ENCODE measurements around the gene CLRN1.

The CLRN1 gene

DNA sequence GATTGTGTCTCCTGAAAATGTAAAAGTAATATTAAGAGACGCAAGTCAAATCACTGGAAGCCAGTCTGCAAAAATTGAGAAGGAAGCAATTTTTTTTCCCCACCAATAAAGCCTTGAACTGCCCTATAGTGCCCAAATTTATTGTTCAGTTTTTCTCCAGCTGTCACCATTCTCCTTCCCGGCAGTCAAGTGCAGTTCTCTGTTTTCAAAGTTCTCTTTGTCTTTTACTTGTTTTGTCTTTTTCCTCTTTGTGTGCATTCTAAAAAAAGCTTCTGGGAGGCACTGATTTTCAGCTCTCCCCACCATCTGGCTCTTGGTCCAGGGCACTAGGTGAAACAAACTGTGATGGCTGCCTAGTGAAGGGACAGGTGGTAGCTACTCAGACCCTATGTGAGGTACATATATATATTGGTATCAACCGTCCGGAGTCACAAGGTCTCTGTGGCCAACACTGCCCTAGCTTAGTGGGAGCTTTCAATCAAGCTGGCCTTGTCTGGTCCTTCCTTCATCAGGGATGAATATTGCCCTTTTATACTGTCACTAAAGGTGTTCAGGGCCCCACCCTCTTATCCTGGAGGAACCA, 6.1 kb upstream of the CLRN1 start:
- no peak for DNase-seq (ENCODE audit: low read depth in 3 of 3, low spot score in 1 of 3)

DNA sequence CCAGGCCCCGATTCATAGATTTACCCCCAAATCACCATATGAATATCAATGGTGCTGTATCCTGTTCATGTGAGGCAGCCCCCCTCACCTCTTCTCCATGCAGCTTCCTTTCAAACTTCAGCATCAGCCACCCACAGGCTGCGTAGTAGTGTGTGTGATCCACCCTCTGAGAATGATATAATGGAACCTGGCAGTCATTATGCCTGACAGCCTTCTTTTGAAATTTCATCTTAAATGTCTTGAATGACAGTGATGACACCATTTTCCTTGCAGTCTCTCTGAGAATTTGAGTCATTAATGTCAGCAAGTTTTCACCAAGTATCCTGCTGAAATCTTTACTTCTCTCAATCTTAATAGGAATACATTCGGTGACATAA, 3.5 kb upstream of the CLRN1 start:
- DNase-seq (ENCODE audit: low read depth in 3 of 3, low spot score in 1 of 3) = no peak

DNA sequence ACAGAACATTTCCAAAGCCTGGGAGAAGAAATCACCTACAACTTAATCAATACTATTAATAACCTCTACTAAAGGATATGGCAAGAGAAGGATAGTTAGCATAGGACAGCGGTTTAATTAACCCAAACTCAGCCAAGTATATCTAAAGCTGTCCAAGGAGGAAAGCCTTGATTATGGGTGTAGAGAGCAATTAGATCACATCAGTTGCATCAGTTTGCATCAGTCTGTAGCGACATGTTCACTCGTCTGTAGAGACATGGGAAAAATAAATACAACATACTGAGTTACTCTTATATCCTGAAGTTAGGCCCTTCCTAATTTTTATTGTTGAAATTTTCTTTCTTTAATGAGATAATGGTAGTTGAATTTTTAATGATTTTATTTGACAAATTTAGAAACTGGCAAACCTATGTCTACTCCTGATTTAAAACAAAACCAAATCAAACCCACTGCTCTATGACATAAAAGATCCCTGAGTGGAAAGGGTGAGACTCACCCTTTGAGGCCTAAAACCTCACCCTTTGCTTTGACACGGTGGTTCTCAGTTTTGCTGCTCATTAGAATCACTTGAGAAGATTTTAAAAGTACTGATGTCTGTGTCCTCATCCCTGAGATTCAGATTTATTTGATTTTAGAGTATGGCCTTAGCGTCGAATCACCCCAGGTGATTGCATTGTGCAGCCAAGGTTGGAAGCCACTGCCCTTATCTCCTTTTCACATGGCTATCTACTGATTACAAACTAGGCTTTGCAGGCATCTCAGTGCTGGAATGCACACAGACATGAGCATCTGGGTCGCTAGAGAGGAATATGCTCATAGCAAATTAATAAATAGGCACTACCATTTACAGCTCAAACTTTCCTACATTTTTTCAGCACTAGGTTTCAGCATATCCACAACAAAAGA, 2.8 kb upstream of the CLRN1 start:
- no peak for DNase-seq (ENCODE audit: low read depth in 3 of 3, low spot score in 1 of 3)

DNA sequence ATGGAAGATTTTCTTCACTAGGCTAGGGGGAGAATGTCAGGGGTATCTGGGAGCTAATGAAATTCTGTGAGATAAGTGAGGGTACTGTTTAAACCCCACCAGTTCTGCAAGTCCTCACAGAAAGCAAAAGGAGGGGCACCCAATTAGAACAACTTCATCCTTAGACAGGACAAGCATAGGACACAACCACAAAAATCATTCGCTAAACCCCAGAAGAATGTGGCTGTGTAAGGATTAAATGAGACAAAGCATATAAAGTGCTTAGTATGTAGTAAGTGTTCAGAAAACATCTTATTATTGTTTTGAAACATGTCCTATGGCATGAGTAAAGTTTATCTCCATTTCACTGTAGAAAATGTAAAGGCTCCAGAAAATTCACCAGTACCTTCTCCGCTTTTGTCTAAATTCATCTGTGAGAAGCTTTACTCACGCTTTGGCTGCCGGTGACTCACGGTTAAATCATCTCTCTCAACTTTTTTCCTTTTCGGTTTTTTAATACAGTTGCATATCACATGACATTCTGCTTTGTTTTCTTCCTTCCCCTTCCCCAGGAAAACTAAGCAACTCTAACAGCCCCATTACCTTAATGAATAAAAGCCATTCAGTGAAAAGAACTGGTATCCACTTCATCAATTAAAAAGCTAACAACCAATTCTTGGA, 1.7 kb downstream of the CLRN1 start:
- DNase-seq (ENCODE audit: low read depth in 3 of 3, low spot score in 1 of 3) = no peak

DNA sequence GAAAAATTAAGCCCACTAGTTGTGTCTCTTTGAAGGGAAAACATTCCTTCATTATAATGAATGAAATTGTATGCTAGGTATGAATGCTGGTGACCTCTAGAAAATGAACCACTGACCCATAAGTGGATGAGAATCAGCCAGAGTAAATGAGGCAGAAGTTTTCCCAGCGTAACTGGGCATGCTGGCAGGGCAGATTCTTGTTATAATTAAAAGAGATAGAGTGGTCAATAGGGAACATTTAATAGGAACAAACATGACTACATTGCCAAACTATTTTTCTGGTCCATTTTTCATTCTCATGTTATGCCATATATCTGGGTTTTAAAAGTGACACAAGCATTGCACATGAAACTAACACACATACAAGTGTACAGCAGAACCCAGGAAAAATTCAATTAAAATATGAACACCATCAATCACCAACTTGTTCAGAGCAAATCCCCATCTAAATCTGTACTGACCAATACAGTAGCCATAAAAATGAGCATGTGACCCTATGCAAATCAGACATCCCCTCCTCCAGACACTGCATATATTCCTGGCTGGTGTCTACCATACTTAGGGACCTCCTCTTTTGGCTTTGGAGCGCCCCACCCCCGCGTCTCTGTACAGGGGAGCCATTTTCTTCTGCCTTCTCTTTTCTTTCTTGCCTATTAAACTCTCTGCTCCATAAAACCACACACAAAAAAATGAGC, 4.0 kb downstream of the CLRN1 start:
- no peak for DNase-seq (ENCODE audit: low read depth in 3 of 3, low spot score in 1 of 3)

DNA sequence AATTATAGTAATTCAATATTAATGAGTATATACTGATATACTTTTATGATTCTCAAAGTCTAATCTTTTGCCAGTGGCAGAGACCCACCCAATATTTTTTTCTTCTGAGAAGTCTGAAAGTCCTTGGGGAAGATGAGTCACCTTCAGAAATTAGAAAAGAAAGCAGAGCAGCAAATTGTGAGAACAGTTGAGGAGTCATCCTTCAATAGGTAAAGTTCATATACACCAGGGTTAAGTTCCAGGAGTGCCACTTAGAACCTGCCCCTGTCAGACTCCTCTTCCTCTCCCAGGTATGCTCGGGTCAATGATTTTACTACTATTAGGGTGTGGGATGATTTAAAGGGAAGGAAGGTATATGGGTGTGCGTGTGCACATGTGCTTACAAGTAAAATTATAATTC, 7.1 kb downstream of the CLRN1 start:
- DNase-seq (ENCODE audit: low read depth in 3 of 3, low spot score in 1 of 3) = no peak

DNA sequence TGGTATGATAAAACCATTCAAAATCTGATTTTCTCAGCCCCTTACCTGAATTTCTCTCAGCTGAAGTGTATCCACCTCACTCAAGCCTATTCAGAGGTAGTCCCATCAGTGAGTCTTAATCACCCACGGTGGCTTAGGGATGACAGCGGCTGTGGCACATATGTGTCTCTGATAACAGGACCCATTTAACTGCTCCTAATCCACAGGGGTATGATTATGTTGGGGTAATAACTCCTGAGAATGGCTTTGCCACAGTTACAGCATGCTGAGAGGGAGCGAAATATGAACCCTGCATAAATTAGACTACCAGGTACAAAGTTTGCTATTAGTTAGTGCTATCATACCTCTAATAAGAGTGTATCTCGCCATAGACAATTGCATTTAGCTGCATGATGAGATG, 10.6 kb downstream of the CLRN1 start:
- no peak for DNase-seq (ENCODE audit: low read depth in 3 of 3, low spot score in 1 of 3)

DNA sequence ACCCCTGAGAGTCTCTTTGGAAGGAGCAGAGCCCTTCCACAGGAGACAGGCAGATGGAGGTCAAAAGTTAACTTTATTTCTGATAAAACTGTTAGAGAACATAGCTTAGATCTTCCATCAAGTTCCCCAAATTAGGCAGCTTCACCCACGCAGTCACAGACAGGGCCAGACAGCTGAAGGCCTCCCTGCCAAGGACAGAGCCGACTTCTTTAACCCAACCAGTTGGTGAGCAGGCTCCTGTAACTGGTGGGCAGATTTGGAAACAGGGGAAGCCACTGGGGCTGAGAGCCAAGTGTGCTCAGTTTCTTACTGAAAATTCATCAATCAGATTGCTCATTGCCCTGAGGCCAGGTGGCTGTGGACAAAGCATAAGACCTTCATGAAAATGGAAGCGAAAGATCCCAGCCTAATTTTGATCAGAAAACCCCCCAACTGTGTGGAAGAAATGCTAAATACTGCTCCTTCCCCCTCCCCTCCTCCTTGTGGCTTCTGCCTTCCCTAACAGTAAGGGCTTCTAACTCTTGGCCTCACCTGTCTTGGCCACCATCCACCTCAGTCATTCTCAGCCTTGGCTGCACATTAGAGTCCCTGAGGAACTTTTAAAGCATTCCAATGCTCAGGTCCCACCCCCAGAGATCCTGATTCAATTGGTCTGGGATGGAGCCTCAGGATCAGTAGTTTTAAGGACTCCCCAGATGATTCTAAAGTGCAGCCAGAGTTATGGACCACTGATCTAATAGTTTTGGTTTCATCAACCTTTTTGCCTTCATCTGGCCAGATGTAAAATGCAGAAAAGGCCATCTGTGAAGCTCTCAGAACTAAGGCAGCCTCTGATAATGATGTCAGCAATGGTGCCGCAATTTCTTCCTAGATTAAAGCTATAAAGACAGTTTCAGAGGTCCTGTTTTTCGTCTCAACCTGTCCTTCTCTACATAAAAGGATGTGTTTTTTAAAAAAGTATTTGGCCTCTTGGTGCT, 11.5 kb downstream of the CLRN1 start:
- no peak for DNase-seq (ENCODE audit: low read depth in 3 of 3, low spot score in 1 of 3)

DNA sequence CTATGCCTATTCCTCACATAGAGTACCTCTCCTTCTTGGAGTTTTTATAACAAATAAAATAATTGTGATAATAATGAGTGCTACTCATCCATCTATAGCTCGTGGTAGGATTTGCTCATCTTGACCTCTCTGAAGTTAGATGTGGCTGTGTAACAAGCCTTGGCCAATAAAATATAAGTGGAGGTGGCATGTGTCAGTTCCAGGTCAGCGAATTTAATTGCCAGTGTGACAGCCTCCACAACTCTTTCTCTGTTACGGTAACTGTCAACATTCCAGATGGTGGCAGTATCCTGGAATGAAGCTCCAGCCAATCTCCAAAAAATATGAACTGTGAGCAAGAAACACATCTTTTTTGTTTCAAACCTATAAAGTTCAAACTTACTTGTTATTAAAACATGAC, 13.8 kb downstream of the CLRN1 start:
- no peak for DNase-seq (ENCODE audit: low read depth in 3 of 3, low spot score in 1 of 3)

DNA sequence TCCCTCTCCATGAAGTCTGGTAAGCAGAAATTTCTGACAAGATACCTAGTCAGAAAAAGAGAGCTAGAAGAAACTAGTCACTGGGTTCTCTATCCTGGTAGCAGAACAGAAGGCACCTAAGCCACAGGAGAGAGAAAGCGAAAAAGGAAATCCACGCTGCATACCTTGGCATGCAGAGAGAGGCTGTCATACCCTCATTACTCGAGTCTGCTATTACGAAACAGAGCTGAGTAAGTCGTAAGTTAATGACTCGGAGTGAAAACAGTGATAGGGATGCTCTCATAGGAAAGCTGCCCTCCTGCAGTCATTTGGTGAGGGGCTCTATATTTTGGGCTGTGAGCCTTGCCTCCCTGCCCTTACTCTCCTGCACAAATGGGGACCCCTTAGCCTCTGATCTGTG, 16.2 kb downstream of the CLRN1 start:
- DNase-seq (ENCODE audit: low read depth in 3 of 3, low spot score in 1 of 3) = no peak

DNA sequence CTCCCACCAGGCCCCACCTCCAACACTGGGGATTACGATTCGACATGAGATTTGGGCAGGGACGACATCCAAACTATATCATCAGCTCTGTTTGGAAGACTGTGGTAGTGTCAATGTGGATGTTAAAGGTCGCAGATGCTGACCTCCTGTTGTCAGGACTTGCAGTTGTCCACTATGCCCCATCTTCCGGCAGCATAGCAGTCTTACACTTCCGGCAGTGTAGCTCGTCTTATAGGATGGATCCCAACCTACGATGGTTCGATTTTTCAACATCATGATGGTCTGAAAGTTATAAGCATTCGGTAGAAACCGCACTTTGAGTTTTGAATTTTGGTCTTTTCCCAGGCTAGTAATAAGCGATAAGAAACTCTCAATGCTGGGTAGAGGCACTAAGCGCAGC, 20.6 kb downstream of the CLRN1 start:
- DNase-seq (ENCODE audit: low read depth in 3 of 3, low spot score in 1 of 3) = no peak

DNA sequence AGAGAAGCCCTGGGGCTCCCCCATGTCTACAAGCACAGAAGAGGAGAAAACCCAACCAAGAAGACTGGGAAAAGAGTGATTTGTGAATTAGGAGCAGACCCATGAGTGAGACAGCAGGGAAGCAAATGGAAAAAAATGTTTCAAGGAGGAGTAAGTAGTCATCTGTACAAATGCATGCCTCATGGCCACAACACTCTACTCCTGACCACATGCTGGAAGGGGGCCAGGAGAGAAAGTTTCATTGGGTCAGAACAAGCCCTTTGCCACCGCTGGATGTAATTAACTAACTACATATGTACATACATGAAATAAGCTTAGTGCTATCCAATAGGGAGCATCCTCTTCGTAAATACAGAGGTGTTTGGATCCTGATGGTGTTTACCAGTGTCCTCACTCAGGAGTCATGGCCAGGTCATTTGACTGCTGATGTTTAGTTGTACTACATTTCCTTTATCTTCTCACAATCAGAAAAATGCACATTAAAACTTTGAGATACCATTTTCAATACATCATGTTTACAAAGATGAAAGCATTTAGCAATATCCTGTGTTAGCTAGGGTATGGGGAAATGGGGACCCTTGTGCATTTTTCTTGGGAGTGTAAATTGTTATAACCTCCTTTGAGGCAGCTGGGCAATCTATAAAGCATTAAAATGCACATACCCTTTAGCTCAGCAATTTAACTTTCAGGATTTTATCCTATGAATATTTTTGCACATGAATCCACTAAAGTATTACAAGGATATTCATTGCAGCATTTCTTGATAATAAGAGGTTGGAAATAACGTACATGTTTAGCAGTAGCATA, 27.1 kb downstream of the CLRN1 start:
- DNase-seq (ENCODE audit: low read depth in 3 of 3, low spot score in 1 of 3) = no peak

DNA sequence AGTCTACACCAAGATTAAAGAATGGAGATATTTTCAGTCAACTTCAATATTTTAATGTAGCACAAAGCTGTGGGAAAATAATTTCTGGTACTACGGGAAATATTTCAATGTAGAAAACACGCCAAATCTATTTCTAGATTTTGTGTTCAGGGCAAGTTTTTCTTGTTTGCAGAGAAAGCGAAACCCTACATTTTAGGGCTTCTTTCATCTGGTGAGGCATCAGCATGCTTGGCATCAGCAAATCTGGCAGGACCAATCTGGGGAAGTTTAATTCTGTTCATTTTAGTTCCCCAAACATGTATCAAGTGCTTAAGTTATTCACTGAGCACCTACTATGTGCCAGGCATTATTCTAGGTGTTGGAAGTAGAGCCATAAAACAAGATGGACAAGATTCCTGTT, 30.3 kb downstream of the CLRN1 start:
- no peak for DNase-seq (ENCODE audit: low read depth in 3 of 3, low spot score in 1 of 3)

DNA sequence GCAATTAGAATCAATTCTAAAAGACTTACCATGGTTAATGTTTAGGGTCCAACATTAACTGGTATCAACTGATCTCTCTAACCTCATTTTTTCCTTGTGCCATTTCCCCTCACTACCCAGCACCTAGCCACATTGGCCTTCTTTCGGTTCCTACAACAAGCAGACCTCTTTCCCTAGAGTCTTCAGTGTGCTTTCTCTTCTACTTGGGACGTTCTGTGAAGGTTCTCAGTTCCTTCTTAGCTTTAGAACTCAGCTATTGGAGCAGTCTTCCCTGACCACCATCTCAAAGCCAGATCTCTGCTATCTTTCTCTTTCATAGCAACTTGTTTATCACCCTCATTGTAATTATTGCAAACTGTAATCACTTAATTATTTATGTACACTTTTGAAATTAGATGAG, 35.8 kb downstream of the CLRN1 start:
- DNase-seq (ENCODE audit: low read depth in 3 of 3, low spot score in 1 of 3) = no peak

DNA sequence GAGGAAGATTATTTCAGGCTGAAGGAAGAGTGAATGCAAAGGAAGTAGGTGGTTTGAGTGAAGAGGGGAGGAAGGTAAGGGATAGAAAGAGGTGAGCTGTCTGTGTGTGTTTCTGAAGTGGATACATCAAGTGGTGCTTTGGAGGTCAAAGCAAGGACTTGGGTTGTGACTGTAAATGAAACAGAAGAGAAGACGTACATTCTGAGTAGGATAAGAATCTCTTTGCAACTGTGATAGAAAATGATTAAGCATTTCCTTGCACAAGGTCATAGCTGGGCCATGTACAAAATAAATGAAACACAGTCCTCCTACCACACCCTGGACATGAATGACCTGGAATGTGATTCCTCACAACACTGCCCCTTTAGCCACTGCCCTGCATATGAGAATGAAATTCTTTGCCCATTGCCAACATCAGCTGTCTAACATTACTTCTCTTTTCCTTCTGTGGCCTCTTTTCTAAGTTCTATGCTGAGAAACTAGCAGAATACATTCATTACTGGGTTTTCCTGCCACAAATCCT, 39.0 kb downstream of the CLRN1 start:
- DNase-seq (ENCODE audit: low read depth in 3 of 3, low spot score in 1 of 3) = no peak

DNA sequence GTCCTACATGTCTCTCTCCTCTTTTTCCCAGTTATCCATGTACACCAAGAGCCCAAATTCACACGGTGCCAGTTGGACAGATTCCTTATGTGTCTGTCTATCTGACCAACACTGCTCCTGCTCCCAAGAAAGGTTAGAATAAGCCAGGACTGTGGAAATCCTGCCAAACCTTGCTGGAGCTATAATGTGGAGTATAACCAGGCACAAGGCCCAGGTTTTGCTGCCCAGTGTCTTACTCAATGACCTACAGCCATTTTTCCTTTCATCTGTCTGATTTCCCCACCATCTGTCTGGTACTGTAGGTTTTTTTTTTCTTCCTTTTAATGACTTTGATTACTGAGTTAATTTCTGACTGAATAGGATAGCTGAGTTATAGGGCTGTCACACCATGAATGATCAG, 40.8 kb downstream of the CLRN1 start:
- no peak for DNase-seq (ENCODE audit: low read depth in 3 of 3, low spot score in 1 of 3)

DNA sequence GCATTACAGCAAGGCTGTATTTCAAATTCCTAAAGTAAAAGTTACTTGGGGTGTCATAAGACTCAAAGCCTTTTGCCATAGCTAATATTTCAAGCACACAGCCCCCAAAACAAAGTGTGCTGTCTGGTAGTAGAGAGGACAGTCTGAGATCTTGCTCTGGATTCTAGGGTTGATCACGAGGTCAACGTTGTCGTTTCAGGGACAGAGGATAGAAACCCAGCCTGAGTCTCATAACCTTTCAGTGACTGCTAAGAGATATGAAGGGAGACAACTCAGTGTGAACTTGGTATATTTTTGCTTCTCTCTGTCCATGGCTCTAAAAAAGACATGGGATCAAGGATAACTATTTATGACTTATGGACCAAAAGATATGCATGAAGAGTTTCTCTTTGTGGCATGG, 41.7 kb downstream of the CLRN1 start:
- no peak for DNase-seq (ENCODE audit: low read depth in 3 of 3, low spot score in 1 of 3)

DNA sequence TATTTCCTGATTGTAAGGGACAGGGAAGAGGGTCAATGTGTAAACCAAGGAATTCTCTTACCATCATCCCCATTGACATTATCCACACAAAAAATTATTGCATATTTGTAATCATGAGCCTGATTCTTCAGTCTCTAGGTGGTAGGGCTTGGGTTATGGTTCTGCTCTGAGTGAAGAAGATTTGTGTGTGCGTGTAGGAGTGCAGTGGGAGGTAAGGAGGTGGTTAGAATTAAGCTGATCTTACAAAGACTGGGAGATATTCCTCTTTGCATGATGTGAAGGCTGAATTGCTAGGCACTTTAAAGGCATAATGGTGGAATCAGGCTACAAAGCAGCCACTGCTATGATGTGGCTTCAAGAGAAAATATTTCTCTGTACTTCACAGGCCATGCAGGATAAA, 44.3 kb downstream of the CLRN1 start:
- DNase-seq (ENCODE audit: low read depth in 3 of 3, low spot score in 1 of 3) = no peak

DNA sequence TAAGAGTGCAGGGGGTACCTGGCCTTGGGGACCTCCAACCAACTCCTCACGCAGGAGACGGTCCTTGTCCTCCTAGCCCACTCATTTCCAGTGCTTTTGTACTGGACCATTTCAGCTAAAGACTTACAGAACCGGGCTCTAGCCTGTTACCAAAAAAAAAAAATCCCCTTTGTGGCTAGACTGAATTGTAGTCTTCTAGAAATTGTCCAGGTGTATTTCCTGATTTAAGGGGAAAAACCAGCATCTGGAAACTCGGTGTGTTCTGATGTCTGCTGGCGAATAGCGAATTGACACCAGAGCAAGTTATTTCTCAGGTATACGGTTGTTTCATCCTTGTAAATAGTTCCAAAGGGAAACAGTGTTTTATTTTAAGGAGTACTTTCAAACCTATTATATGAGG, 46.2 kb downstream of the CLRN1 start:
- no peak for DNase-seq (ENCODE audit: low read depth in 3 of 3, low spot score in 1 of 3)

Data from stimulated activated CD4-positive, alpha-beta T cell treated with anti-CD3 and anti-CD28 coated beads, TNF-alpha, amount 100 ng/mL, for 1 hour (primary cell).